Activated naive CD8-positive, alpha-beta T cell treated with anti-CD3 and anti-CD28 coated beads, Interleukin-2, amount 10 ng/mL, durations not matched to agents 7 days and 5 days (primary cell): ENCODE measurements around the gene TMEM117. TPM values are rescaled to one million over a fixed set of nuclear protein-coding genes. Genes with fewer than 3 reads are reported as not detected.
"Not testable (repeated sequence)": the region's sequence is repeated elsewhere in the genome, so short reads cannot be mapped to it uniquely, and the experiment has no call there.

Experiments used
- ATAC-seq: fragments of 150-1000 bp; cut with Tn5 transposase; one replicate; pipeline ENCODE4 v1.10.0; 2021; ENCODE audit warnings: low read depth, moderate library complexity
- POLR2A ChIA-PET: fragments of 350-600 bp; sonication (Branson Sonifier 250); formaldehyde crosslinking; loops from one replicate; lab custom pipeline; 2021; ENCODE audit warnings: antibody characterized with exemption; lab: Charles Lee
- DNase-seq: peaks from one replicate; pipeline ENCODE4 v3.0.0; 2021
- H3K27ac Mint-ChIP-seq: one replicate; pipeline ENCODE4 v1.8.0; 2022; ENCODE audit warnings: mild to moderate bottlenecking, mixed read lengths
- H3K27me3 Mint-ChIP-seq: one replicate; pipeline ENCODE4 v1.8.0; 2022; ENCODE audit warnings: mild to moderate bottlenecking, moderate library complexity, mixed read lengths
- H3K36me3 Mint-ChIP-seq: one replicate; pipeline ENCODE4 v1.8.0; 2021; ENCODE audit warnings: mild to moderate bottlenecking, mixed read lengths
- H3K4me1 Mint-ChIP-seq: one replicate; pipeline ENCODE4 v1.8.0; 2021; ENCODE audit warnings: mixed read lengths
- H3K4me3 Mint-ChIP-seq: one replicate; pipeline ENCODE4 v1.8.0; 2022; ENCODE audit warnings: mild to moderate bottlenecking, moderate library complexity, mixed read lengths
- H3K9me3 Mint-ChIP-seq: one replicate; pipeline ENCODE4 v1.8.0; 2021; ENCODE audit warnings: mixed read lengths
- total RNA-seq, 2 experiments: library from RNA; stranded (reverse); gene quantifications; one replicate each; pipeline ENCODE4 v1.2.3, GENCODE V29; 2021

TMEM117 gene
- total RNA-seq, 2 experiments from 2014 or later = 0.58 to 1.0 TPM

DNA sequence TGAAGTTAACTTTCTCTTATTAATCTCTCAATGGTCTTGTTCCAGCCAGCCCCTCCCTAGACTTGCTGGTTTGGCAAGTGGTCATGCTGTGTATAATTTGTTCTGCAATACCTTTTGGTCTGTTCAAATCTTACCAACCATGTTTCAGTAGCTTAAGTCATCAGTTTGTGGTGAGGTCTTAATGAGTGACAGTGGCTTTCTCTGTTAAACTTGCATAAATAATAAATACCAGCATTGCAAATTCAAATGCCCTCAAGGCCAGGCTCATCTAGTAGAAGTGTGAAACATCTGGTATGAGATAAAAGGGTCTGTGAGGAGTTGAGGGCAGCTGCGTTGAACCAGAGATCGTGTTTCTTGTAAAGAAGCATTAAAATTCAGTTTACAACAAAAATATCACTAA, 319.5 kb downstream of the TMEM117 start:
- Mint-ChIP-seq H3K4me1 (no peaks in the 10 kb centered on the region), H3K27ac (no peak overlapping the region), H3K9me3 (no peaks in the 10 kb centered on the region), H3K36me3 (no peaks in the 10 kb centered on the region), H3K27me3 (no peaks in the 10 kb centered on the region), H3K4me3 (no peak overlapping the region)
- no peak for DNase-seq
- POLR2A ChIA-PET = no interaction called here
- no peak for ATAC-seq

DNA sequence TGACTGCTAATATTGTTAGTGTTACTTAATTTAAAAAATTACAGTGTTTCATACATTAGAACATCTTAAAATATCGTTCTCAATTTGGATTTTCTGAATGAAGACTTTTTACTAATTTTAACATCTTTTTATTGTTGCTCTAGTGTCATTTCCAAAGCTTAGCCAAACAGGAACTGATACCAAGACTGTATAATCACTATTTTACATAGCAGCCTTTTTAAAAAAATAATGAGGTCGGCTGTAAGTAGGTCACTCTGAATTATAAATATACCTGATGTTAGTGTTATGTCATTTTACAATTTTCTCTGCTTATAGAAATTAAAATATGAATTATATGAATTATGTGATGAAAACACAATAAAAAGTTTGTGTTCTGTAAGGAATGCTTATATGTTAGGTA, 321.5 kb downstream of the TMEM117 start:
- Mint-ChIP-seq H3K27ac (no peak overlapping the region), H3K36me3 (no peaks in the 10 kb centered on the region), H3K9me3 (no peaks in the 10 kb centered on the region), H3K27me3 (no peaks in the 10 kb centered on the region), H3K4me1 (no peaks in the 10 kb centered on the region), H3K4me3 (no peak overlapping the region)
- POLR2A ChIA-PET = no interaction called here
- DNase-seq = no peak
- ATAC-seq = no peak

GRCh38 chr12:44158746-44159145, 322.9 kb downstream of the TMEM117 start:
- ATAC-seq (no peak), DNase-seq (no peak)
- Mint-ChIP-seq H3K27ac (no peak overlapping the region), H3K4me1 (no peaks in the 10 kb centered on the region), H3K27me3 (no peaks in the 10 kb centered on the region), H3K9me3 (no peaks in the 10 kb centered on the region), H3K36me3 (no peaks in the 10 kb centered on the region), H3K4me3 (no peak overlapping the region)
- POLR2A ChIA-PET = no interaction called here

DNA sequence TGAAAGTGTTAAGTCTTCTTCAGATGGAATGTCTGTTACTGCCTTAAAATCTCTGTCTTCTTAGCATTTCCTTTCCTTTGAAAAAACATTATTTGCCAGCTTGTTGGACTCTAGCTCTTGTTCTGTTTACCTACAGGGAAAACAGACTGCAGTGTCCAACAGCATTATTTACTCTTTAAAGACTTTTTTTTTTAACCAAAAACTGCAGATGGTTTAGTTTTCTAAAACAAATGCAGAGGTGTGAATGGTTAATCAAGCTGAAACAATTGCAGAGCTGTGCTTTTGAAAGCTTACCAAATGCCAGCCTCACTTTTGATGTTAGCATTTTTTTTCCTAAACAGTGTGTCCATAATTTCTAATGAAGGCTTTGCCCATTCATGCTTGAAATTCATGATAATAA, 323.3 kb downstream of the TMEM117 start:
- no peaks in the 10 kb centered on the region for H3K27me3 Mint-ChIP-seq
- DNase-seq (no peak), ATAC-seq (no peak)
- H3K4me1 Mint-ChIP-seq = no peaks in the 10 kb centered on the region
- POLR2A ChIA-PET = no interaction called here
- no peaks in the 10 kb centered on the region for H3K36me3 Mint-ChIP-seq
- no peak overlapping the region for H3K27ac Mint-ChIP-seq
- H3K4me3 Mint-ChIP-seq = no peak overlapping the region
- no peaks in the 10 kb centered on the region for H3K9me3 Mint-ChIP-seq

DNA sequence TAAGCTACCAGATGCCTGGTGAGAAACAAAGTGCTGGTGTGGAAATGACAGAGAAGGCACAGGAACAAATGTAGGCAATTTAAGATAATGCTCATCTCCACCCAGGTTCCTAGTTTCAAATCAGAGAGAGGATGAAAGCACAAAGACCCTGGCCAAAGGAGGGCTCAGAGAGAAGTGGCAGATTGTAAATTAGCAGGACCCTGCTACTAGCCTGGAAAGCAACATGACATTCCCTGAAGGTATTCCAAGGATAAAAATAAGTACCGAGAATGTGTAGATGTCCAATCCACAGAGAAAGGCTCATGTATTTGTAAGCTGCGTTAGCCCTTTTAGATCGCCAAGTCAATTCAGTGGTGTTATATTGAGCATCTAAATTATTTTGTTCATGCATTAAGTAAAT, 324.0 kb downstream of the TMEM117 start:
- H3K36me3 Mint-ChIP-seq = no peaks in the 10 kb centered on the region
- H3K27ac Mint-ChIP-seq = no peak overlapping the region
- no peak overlapping the region for H3K4me3 Mint-ChIP-seq
- no peaks in the 10 kb centered on the region for H3K9me3 Mint-ChIP-seq
- H3K27me3 Mint-ChIP-seq = no peaks in the 10 kb centered on the region
- POLR2A ChIA-PET = no interaction called here
- ATAC-seq = no peak
- DNase-seq = no peak
- H3K4me1 Mint-ChIP-seq = no peaks in the 10 kb centered on the region

DNA sequence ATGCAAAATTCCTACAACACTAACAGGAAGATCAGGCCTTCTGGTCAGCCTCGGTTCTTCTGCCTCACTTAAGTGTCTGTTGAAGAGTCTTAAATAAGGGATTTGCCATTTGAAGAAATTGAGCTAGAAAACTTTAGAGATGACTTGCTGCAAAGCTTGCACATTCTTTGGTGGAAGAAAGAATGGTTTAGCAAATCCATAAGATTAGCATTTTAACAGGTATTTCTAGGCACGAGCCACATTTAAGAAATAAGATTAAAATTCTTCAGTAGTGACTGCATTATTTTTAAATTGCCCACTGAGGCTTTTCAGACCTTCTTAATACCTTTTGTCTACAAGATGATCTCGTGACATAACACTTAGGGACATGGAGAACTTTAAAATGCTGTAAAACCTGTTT, 327.1 kb downstream of the TMEM117 start:
- ATAC-seq (no peak), DNase-seq (no peak)
- Mint-ChIP-seq H3K36me3 (no peaks in the 10 kb centered on the region), H3K4me1 (no peaks in the 10 kb centered on the region), H3K27ac (no peak overlapping the region), H3K9me3 (no peaks in the 10 kb centered on the region), H3K4me3 (no peak overlapping the region), H3K27me3 (no peaks in the 10 kb centered on the region)
- POLR2A ChIA-PET = no interaction called here

- no peak for ATAC-seq
- POLR2A ChIA-PET = no interaction called here
- Mint-ChIP-seq H3K27me3 (no peaks in the 10 kb centered on the region), H3K9me3 (no peaks in the 10 kb centered on the region), H3K4me1 (no peaks in the 10 kb centered on the region), H3K4me3 (no peak overlapping the region), H3K36me3 (no peaks in the 10 kb centered on the region), H3K27ac (no peak overlapping the region)
- DNase-seq = no peak
Observed at GRCh38 chr12:44174053-44174452, 338.2 kb downstream of the TMEM117 start.

- Mint-ChIP-seq H3K9me3 (no peaks in the 10 kb centered on the region), H3K4me1 (peaks cover 3% of the 10 kb centered on the region), H3K27me3 (no peaks in the 10 kb centered on the region), H3K4me3 (no peak overlapping the region), H3K27ac (no peak overlapping the region), H3K36me3 (no peaks in the 10 kb centered on the region)
- ATAC-seq (no peak), DNase-seq (no peak)
- POLR2A ChIA-PET = no interaction called here
Observed at GRCh38 chr12:44184499-44185206, 348.8 kb downstream of the TMEM117 start.

- H3K27me3 Mint-ChIP-seq = no peaks in the 10 kb centered on the region
- no peaks in the 10 kb centered on the region for H3K9me3 Mint-ChIP-seq
- no peak overlapping the region for H3K27ac Mint-ChIP-seq
- DNase-seq = no peak
- no peak for ATAC-seq
- H3K4me3 Mint-ChIP-seq = no peak overlapping the region
- H3K36me3 Mint-ChIP-seq = no peaks in the 10 kb centered on the region
- no peaks in the 10 kb centered on the region for H3K4me1 Mint-ChIP-seq
- POLR2A ChIA-PET = no interaction called here
Observed at GRCh38 chr12:44193281-44193680, 357.4 kb downstream of the TMEM117 start.

GRCh38 chr12:44195719-44196118, 359.8 kb downstream of the TMEM117 start:
- DNase-seq, H3K9me3 Mint-ChIP-seq, H3K4me3 Mint-ChIP-seq, H3K27me3 Mint-ChIP-seq, H3K36me3 Mint-ChIP-seq, POLR2A ChIA-PET, ATAC-seq, H3K27ac Mint-ChIP-seq, H3K4me1 Mint-ChIP-seq: not testable (repeated sequence)

DNA sequence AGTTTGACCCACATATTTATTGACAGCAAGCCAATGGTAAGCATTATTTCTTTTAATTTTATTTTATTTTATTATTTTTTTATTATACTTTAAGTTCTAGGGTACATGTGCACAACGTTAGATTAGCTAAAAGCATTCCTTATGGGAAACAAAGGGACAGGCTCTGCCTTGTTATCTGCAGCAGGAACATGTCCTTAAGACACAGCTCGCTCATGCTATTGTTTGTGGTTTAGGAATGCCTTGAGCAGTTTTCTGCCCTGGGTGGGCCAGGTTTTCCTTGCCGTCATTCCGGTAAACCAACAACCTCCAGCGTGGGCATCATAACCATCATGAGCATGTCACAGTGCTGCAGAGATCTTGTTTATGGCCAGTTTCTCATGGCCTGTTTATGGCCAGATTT, 370.2 kb downstream of the TMEM117 start:
- Mint-ChIP-seq H3K4me1 (no peaks in the 10 kb centered on the region), H3K36me3 (no peaks in the 10 kb centered on the region), H3K27me3 (peaks cover 2% of the 10 kb centered on the region), H3K4me3 (no peak overlapping the region), H3K9me3 (peaks cover 2% of the 10 kb centered on the region), H3K27ac (no peak overlapping the region)
- POLR2A ChIA-PET = no interaction called here
- DNase-seq = no peak
- ATAC-seq = no peak

DNA sequence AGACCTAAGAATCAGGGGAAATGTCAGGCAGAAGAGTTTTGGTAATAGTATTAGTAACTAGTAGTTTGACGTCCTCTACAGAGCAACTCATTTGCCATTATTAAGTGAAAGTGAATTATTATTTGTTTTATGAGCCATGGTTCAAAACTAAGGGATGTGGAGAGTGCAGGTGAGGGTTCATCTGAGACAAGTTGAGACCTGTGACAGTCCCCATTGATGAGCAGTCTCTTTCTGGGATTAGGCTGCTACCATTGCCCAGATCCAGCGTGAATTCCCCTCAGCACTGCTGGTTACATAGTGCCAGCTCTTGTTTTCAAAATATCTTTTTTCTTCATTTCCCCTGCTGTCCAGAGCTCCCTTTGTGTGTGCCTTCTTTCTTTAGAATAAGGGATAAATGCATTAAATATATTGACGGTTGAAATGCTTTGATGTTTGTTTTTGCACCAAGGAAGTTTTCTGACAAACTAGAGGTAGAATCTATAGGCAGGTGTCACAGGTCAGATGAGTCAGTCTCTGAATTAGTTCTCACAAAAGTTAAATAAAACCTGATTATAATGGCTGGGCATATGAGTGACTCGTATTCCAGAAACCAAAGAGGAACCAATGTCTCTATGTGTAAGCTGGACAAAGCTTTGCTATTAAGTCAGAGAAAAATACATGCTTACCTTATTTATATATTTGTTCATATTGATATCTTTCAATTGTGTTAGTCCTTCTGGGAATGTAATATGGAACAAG, 381.4 kb downstream of the TMEM117 start:
- ATAC-seq = no peak

GRCh38 chr12:44223736-44224135, 387.9 kb downstream of the TMEM117 start:
- no peak for ATAC-seq
- Mint-ChIP-seq H3K36me3 (no peaks in the 10 kb centered on the region), H3K4me3 (no peak overlapping the region), H3K27ac (no peak overlapping the region), H3K27me3 (no peaks in the 10 kb centered on the region), H3K9me3 (peaks cover 2% of the 10 kb centered on the region), H3K4me1 (no peaks in the 10 kb centered on the region)
- POLR2A ChIA-PET = no interaction called here
- no peak for DNase-seq

More for the DNA sequence above, 381.4 kb downstream of the TMEM117 start:
- POLR2A ChIA-PET = no interaction called here
- DNase-seq = no peak
- Mint-ChIP-seq H3K27ac (no peak overlapping the region), H3K27me3 (no peaks in the 10 kb centered on the region), H3K9me3 (peaks cover 7% of the 10 kb centered on the region), H3K4me1 (no peaks in the 10 kb centered on the region), H3K4me3 (no peak overlapping the region), H3K36me3 (no peaks in the 10 kb centered on the region)

- H3K4me3 Mint-ChIP-seq = no peak overlapping the region
- no peaks in the 10 kb centered on the region for H3K4me1 Mint-ChIP-seq
- no peak for DNase-seq
- no peak for ATAC-seq
- POLR2A ChIA-PET = no interaction called here
- H3K9me3 Mint-ChIP-seq = peaks cover 2% of the 10 kb centered on the region
- H3K36me3 Mint-ChIP-seq = no peaks in the 10 kb centered on the region
- no peak overlapping the region for H3K27ac Mint-ChIP-seq
- no peaks in the 10 kb centered on the region for H3K27me3 Mint-ChIP-seq
Observed at GRCh38 chr12:44224399-44225148, 388.7 kb downstream of the TMEM117 start.
